Activated naive CD4-positive, alpha-beta T cell treated with anti-CD3 and anti-CD28 coated beads, Interleukin-2, amount 50 U/mL, for 72 hours (primary cell): ENCODE measurements around the gene CALR3. TPM values are rescaled to one million over a fixed set of nuclear protein-coding genes. Genes with fewer than 3 reads are reported as not detected.
"Not testable (repeated sequence)": the region's sequence is repeated elsewhere in the genome, so short reads cannot be mapped to it uniquely, and the experiment has no call there.

ENCODE experiments used
- ATAC-seq, 2 donors: fragments of 150-1000 bp; cut with Tn5 transposase; 2 replicates each; pipeline ENCODE4 v1.10.0; 2021; ENCODE audit warnings: mild to moderate bottlenecking in 2 of 2, moderate library complexity in 2 of 2
- DNase-seq, 2 donors: peaks; one replicate each; pipeline ENCODE4 v3.0.0; 2021 to 2022; ENCODE audit warnings: low spot score in 2 of 2
- H3K27ac Mint-ChIP-seq, 2 donors: one replicate each; pipeline ENCODE4 v1.8.0; 2022; ENCODE audit warnings: mild to moderate bottlenecking in 2 of 2, mixed read lengths in 2 of 2
- H3K36me3 Mint-ChIP-seq, 2 donors: one replicate each; pipeline ENCODE4 v1.8.0; 2022; ENCODE audit warnings: mixed read lengths in 2 of 2
- H3K9me3 Mint-ChIP-seq, 2 donors: one replicate each; pipeline ENCODE4 v1.8.0; 2022; ENCODE audit warnings: mixed read lengths in 2 of 2
- total RNA-seq, 2 donors: library from RNA; stranded (reverse); gene quantifications; one replicate each; pipeline ENCODE4 v1.2.3, GENCODE V29; 2022

Gene CALR3
- not detected for total RNA-seq

- DNase-seq = peak; percentile 96 to 99
- ATAC-seq = peak; percentile 98 to 99
- Mint-ChIP-seq H3K27ac (peak within 1 kb of the TSS; percentile 82 to 85), H3K9me3 (no peaks in the 10 kb centered on the region), H3K36me3 (peaks cover 9% of the 10 kb centered on the region in 2 donors)
Measured at GRCh38 chr19:16495982-16496612, at the start of gene CALR3, which contains the start of gene C19orf44. Gene CALR3 (minus strand): TSS chr19:16496167. CDS start chr19:16496129, 38 bp downstream. Gene C19orf44 (plus strand): TSS chr19:16496394. CDS start chr19:16500793, 4,399 bp downstream.

- ATAC-seq = no peak
- Mint-ChIP-seq H3K9me3 (no peaks in the 10 kb centered on the region), H3K36me3 (peaks cover 22 to 30% of the 10 kb centered on the region in 2 donors), H3K27ac (peak overlapping the region in 1 of 2 donors; percentile 39)
- no peak for DNase-seq
Measured at GRCh38 chr19:16544473-16545231, 48.7 kb upstream of the CALR3 start.

DNA sequence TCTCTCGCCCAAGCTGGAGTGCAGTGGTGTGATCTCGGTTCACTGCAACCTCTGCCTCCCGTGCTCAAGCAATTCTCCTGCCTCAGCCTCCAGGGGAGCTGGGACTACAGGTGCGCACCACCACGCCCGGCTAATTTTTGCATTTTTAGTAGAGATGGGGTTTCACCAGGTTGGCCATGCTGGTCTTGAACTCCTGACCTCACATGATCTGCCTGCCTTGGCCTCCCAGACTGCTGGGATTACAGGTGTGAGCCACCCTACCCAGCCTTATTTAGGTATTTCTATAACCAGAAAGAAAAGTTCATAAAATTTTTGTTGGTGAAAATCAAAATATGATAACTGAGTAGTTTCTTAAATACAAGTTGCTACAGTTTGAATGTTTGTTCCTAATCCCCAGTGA, 47.8 kb upstream of the CALR3 start:
- DNase-seq, ATAC-seq, H3K9me3 Mint-ChIP-seq: not testable (repeated sequence)
- peak overlapping the region; percentile 95 to 97 for H3K27ac Mint-ChIP-seq
- H3K36me3 Mint-ChIP-seq = peaks cover 31% of the 10 kb centered on the region in 2 donors

DNA sequence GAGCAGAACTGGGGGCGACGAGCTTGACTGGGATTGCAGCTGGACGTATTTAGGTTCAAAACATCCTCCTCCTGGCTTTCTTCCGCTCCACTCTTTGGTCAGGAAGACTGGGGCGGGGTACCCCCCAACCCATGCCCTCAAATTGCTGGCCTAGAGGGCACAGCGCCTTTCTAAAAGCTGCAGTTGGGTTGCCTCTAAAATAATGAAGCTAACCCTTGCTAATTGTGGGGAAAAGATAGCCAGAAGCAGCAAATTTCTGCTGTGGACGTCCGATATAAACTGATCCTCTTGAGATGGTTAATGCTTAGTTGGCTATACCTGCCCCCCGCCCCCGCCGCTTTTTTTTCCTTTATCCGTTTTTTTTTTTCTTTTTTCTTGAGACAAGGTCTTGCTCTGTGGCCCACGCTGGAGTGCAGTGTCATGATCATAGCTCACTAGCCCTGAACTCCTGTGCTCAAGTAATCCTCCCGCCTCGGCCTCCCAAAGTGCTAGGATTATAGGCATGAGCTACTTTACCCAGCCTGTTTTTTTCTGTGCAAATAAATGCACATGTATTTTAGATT, 47.0 kb upstream of the CALR3 start:
- no peaks in the 10 kb centered on the region for H3K9me3 Mint-ChIP-seq
- peak overlapping the region; percentile 95 to 97 for H3K27ac Mint-ChIP-seq
- ATAC-seq (peak in 1 of 2 donors; percentile 3), DNase-seq (no peak)
- peaks cover 36 to 39% of the 10 kb centered on the region in 2 donors for H3K36me3 Mint-ChIP-seq

GRCh38 chr19:16542045-16542909, 46.3 kb upstream of the CALR3 start, which contains the start of gene CHERP:
Gene CHERP (minus strand): TSS chr19:16542437. CDS start chr19:16542378, 59 bp downstream.
- ATAC-seq (peak; percentile 85 to 86), DNase-seq (peak; percentile 90 to 94)
- H3K36me3 Mint-ChIP-seq = peaks cover 42 to 44% of the 10 kb centered on the region in 2 donors
- no peaks in the 10 kb centered on the region for H3K9me3 Mint-ChIP-seq
- H3K27ac Mint-ChIP-seq = peak within 1 kb of the TSS; percentile 95 to 97

GRCh38 chr19:16541526-16542044, 45.6 kb upstream of the CALR3 start:
- ATAC-seq (peak in 1 of 2 donors; percentile 2), DNase-seq (peak in 1 of 2 donors; percentile 15)
- H3K9me3 Mint-ChIP-seq = no peaks in the 10 kb centered on the region
- H3K36me3 Mint-ChIP-seq = peaks cover 44 to 48% of the 10 kb centered on the region in 2 donors
- peak overlapping the region; percentile 94 to 97 for H3K27ac Mint-ChIP-seq

DNA sequence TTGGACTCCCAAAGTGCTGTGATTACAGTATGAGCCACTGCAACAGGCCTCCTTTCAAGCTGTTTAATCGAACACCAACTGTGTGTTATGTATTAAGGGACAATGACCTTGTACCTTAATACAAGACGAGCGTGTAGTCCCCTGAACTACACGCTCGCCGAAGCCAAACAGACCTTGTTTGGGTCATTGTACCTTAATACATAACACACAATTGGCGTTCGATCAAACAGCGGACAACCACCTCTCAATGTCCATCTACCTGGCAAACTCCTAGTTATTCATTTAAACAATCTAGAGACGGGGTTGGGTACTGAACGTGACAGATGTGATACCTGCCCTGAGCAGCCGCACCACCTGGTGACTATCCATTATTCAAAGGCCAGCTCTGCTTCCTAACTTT, 45.0 kb upstream of the CALR3 start:
- DNase-seq (no peak), ATAC-seq (no peak)
- H3K9me3 Mint-ChIP-seq = no peaks in the 10 kb centered on the region
- peak overlapping the region; percentile 94 to 97 for H3K27ac Mint-ChIP-seq
- H3K36me3 Mint-ChIP-seq = peaks cover 44 to 48% of the 10 kb centered on the region in 2 donors

GRCh38 chr19:16537111-16537510, 41.1 kb upstream of the CALR3 start:
- DNase-seq (no peak), ATAC-seq (no peak)
- H3K27ac Mint-ChIP-seq = peak overlapping the region; percentile 76 to 90
- no peaks in the 10 kb centered on the region for H3K9me3 Mint-ChIP-seq
- H3K36me3 Mint-ChIP-seq = peaks cover 35 to 38% of the 10 kb centered on the region in 2 donors

DNA sequence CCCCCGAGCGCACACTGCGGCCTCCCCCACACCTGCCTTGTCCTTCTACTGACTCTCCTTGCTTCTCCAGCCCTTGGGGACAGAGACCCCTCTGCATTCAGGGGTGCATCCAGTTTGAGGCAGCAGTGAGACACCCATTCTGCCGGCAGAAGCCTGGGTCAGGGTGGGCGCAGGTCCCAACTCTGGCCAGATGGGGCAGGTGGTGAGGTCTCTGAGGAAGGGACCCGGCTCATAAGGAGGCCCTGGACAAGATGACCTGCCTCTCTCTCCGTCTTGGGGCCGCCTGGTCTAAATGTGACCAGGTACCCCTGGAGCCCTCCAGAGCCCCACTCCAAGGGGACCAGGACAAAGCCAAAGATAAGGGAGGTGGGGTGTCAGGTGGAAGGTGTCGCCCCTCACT, 40.2 kb upstream of the CALR3 start:
- DNase-seq (no peak), ATAC-seq (no peak)
- H3K36me3 Mint-ChIP-seq = peaks cover 31 to 36% of the 10 kb centered on the region in 2 donors
- H3K9me3 Mint-ChIP-seq = no peaks in the 10 kb centered on the region
- H3K27ac Mint-ChIP-seq = peak overlapping the region in 1 of 2 donors; percentile 90

GRCh38 chr19:16535381-16535780, 39.4 kb upstream of the CALR3 start:
- DNase-seq (no peak), ATAC-seq (no peak)
- H3K27ac Mint-ChIP-seq = peak overlapping the region in 1 of 2 donors; percentile 90
- H3K9me3 Mint-ChIP-seq = no peaks in the 10 kb centered on the region
- peaks cover 31 to 34% of the 10 kb centered on the region in 2 donors for H3K36me3 Mint-ChIP-seq

GRCh38 chr19:16532440-16533234, 36.7 kb upstream of the CALR3 start:
- DNase-seq (no peak), ATAC-seq (no peak)
- Mint-ChIP-seq H3K9me3 (no peaks in the 10 kb centered on the region), H3K27ac (no peak overlapping the region), H3K36me3 (peaks cover 16% of the 10 kb centered on the region in 2 donors)

GRCh38 chr19:16531380-16531669, 35.4 kb upstream of the CALR3 start:
- ATAC-seq (no peak), DNase-seq (no peak)
- H3K36me3 Mint-ChIP-seq = peaks cover 10% of the 10 kb centered on the region in 2 donors
- H3K27ac Mint-ChIP-seq = no peak overlapping the region
- no peaks in the 10 kb centered on the region for H3K9me3 Mint-ChIP-seq

DNA sequence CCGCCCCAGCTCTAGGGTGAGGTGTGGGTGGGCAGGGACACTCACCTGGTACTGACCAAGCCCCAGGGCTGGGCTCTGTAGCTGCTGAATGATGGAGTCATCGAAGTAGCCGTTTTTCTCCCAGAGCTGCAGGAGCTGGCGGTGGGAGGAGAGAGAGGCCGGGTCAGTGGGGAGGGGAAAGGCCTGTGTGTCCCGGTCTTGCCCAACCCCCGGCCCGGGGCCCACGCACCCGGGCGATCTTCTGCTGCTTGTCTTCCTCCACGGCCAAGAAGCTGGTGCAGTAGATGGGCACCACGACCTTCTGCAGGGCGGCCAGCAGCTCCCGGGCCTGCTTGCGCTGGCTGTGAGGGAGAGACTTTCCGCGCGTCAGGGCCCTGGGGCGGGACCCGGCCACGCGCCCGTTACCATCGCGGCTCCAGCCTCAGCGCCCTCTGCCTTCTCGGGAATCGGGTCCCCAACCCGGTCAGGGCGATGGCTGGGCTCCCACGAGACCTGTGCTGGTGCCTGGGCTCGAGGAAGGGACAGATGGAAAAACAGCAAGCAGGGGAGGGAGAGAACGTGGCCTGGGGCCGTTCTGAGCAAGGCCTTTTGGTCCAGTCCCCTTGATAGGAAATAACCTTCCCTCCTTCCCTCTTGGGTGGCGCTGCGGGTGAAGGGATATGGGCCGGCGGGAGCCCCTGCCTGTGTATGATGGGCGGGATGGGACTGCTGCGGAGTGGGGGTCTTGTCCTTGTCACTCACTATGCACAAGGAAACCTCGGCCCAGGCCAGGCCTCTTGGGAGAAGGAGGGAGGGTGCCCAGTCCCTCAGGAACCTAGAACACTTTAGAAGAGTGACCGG, 34.8 kb upstream of the CALR3 start:
- ATAC-seq (no peak), DNase-seq (no peak)
- Mint-ChIP-seq H3K36me3 (peaks cover 10% of the 10 kb centered on the region in 2 donors), H3K9me3 (no peaks in the 10 kb centered on the region), H3K27ac (no peak overlapping the region)

DNA sequence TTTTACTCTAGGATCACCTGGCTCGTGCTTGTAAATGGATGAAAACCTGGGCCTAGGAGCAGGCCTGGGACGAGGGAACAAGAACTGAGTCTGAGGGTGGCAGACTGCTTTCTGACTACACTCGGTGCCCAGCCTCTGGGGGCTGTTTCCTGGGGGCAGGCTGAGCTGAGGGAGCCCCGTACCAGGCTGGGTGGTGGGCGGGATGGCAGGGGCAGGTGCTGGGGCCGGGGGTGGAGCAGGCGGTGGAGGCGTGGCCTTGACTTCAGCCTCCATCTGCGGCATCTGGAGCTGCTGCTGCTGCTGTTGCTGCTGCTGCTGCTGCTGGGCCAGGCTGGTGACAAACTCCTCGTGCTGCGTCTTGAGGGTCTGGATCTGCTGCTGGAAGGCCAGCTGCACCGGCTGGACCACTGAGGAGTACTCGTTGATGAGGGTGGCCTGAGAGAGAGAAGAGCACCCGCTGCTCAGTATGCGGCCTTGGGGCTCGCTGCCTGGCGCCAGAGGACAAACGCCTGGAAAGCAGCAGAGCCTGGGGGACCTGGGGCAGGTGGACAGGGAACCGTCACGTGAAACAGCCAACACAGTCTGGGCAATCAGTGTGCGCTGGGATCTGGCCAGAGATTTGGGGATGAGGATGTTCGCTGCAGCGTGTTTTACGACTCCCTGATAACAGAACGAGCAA, 33.6 kb upstream of the CALR3 start:
- peaks cover 10% of the 10 kb centered on the region in 2 donors for H3K36me3 Mint-ChIP-seq
- no peaks in the 10 kb centered on the region for H3K9me3 Mint-ChIP-seq
- no peak for DNase-seq
- H3K27ac Mint-ChIP-seq = peak overlapping the region in 1 of 2 donors; percentile 53
- no peak for ATAC-seq
